Neuronal stem cell (in vitro differentiated cells): ENCODE results near the gene IGF2BP3.
"Not testable (repeated sequence)": the region's sequence is repeated elsewhere in the genome, so short reads cannot be mapped to it uniquely, and the experiment has no call there.

Experiments
- DNase-seq: peaks from one replicate; pipeline ENCODE4 v3.0.0-alpha.2; 2013; ENCODE audit warnings: low spot score
- H2AFZ ChIP-seq: one replicate; pipeline ENCODE4 v1.6.1; 2013; ENCODE audit warnings: mild to moderate bottlenecking, low read length, inconsistent platforms
- H2AK5ac ChIP-seq: 2 replicates; pipeline ENCODE4 v1.6.1; 2013; ENCODE audit warnings: low read depth, mild to moderate bottlenecking, inconsistent platforms, low read length, moderate library complexity, mixed read lengths
- H2BK120ac ChIP-seq: 2 replicates; pipeline ENCODE4 v1.6.1; 2013; ENCODE audit warnings: low read depth, mild to moderate bottlenecking, inconsistent platforms, low read length, moderate library complexity, mixed read lengths
- H2BK12ac ChIP-seq: one replicate; pipeline ENCODE4 v1.6.1; 2013; ENCODE audit warnings: low read length, inconsistent platforms
- H2BK15ac ChIP-seq: 2 replicates; pipeline ENCODE4 v1.6.1; 2013; ENCODE audit warnings: mild to moderate bottlenecking, low read length, inconsistent platforms, mixed read lengths
- H2BK5ac ChIP-seq: one replicate; pipeline ENCODE4 v1.6.1; 2013; ENCODE audit warnings: inconsistent platforms, mild to moderate bottlenecking, low read length, moderate library complexity
- H3K14ac ChIP-seq: one replicate; pipeline ENCODE4 v1.6.1; 2013; ENCODE audit warnings: low read length, inconsistent platforms
- H3K18ac ChIP-seq: 2 replicates; pipeline ENCODE4 v1.6.1; 2013; ENCODE audit warnings: low read length, inconsistent platforms
- H3K23ac ChIP-seq: 2 replicates; pipeline ENCODE4 v1.6.1; 2013; ENCODE audit warnings: low read depth, mild to moderate bottlenecking, mixed read lengths, low read length, inconsistent platforms; ENCODE audit not compliant: poor library complexity
- H3K27ac ChIP-seq: replicated peaks from 3 replicates; pipeline ENCODE4 v1.5.1; 2013; ENCODE audit warnings: low read length, inconsistent platforms
- H3K27me3 ChIP-seq, 3 experiments: 2 replicates each; pipeline ENCODE4 v1.6.1; 2013; ENCODE audit warnings: low read length in 3 of 3, mild to moderate bottlenecking in 2 of 3, inconsistent platforms in 1 of 3, low read depth in 1 of 3, mixed read lengths in 1 of 3, moderate library complexity in 1 of 3; ENCODE audit not compliant: control insufficient read depth in 3 of 3, insufficient read depth in 3 of 3
- H3K36me3 ChIP-seq, 2 donors: replicated peaks in 1 of 2; 2 replicates each; pipeline ENCODE4 v1.6.1; 2013; ENCODE audit warnings: low read length in 2 of 2; ENCODE audit not compliant: control insufficient read depth in 2 of 2, insufficient read depth in 2 of 2
- H3K4ac ChIP-seq: 2 replicates; pipeline ENCODE4 v1.6.1; 2013; ENCODE audit warnings: inconsistent platforms, mild to moderate bottlenecking, low read length, moderate library complexity
- H3K4me1 ChIP-seq, 2 donors: 1 replicate in 1 of 2; 2 replicates in 1 of 2; pipeline ENCODE4 v1.6.1; 2013; ENCODE audit warnings: low read length in 2 of 2, low read depth in 1 of 2; ENCODE audit not compliant: control insufficient read depth in 2 of 2, insufficient read depth in 1 of 2
- H3K4me2 ChIP-seq: one replicate; pipeline ENCODE4 v1.6.1; 2013; ENCODE audit warnings: mild to moderate bottlenecking, low read length, inconsistent platforms; ENCODE audit not compliant: insufficient read depth, poor library complexity, severe bottlenecking
- H3K4me3 ChIP-seq, 2 donors: 2 replicates each; pipeline ENCODE4 v1.5.1; 2013; ENCODE audit warnings: low read length in 2 of 2, mild to moderate bottlenecking in 2 of 2, inconsistent platforms in 1 of 2, moderate library complexity in 1 of 2
- H3K79me1 ChIP-seq: one replicate; pipeline ENCODE4 v1.6.1; 2013; ENCODE audit warnings: low read depth, mild to moderate bottlenecking, inconsistent platforms, low read length, moderate library complexity
- H3K9ac ChIP-seq: one replicate; pipeline ENCODE4 v1.6.1; 2013; ENCODE audit warnings: mild to moderate bottlenecking, low read depth, low read length, inconsistent platforms; ENCODE audit not compliant: poor library complexity
- H3K9me3 ChIP-seq, 2 donors: replicated peaks in 1 of 2; 2 replicates each; pipeline versions ENCODE3 to v1.6.1; 2013; ENCODE audit warnings: low read length in 2 of 2, mild to moderate bottlenecking in 2 of 2, inconsistent platforms in 1 of 2, low read depth in 1 of 2, mixed read lengths in 1 of 2, moderate library complexity in 1 of 2; ENCODE audit not compliant: control insufficient read depth in 2 of 2, insufficient read depth in 1 of 2
- H4K8ac ChIP-seq: one replicate; pipeline ENCODE4 v1.6.1; 2013; ENCODE audit warnings: low read depth, mild to moderate bottlenecking, inconsistent platforms, low read length, moderate library complexity
- H4K91ac ChIP-seq: one replicate; pipeline ENCODE4 v1.6.1; 2013; ENCODE audit warnings: low read length, low read depth, mild to moderate bottlenecking, inconsistent platforms; ENCODE audit not compliant: poor library complexity
- WGBS, 2 donors: extraction: QIAGEN DNeasy Blood & Tissue Kit; methylation state at CpG; one replicate each; pipeline ENCODE4 v1.1.7; 2013; ENCODE audit warnings: missing lambda C conversion rate in 2 of 2, mixed read lengths in 1 of 2; ENCODE audit not compliant: insufficient read length in 2 of 2, insufficient replicate concordance in 1 of 2; ENCODE audit errors: extremely low coverage in 2 of 2; 5-methylcytosine and 5-hydroxymethylcytosine counted together

IGF2BP3 gene

DNA sequence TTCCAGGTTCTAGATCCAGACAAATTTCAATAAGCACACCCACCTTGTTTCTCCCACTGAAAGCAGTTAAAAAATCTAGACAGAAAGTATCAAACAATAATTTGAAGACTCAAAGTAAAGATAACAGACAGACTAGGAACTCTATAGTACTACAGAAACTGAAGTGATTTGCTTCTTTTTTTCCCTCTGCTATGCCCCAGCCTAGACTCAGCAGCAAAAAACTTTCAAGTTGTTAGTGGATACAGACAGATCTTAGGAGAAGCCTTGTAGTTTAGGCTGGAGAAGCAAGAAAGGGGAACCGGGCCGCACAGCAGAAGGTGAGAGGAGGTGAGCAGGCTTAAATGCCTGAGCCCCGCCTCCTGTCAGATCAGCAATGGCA lies 65.1 kb downstream of the IGF2BP3 start:
- no peak overlapping the region for H3K14ac ChIP-seq
- H3K18ac ChIP-seq, result no peak overlapping the region
- H3K9me3 ChIP-seq, result peaks cover 4 to 29% of the 10 kb centered on the region in 2 donors
- WGBS, 2 donors, result no CpG with 5 or more reads among the region's 3 CpGs
- no peak overlapping the region for H2BK5ac ChIP-seq
- H2BK15ac ChIP-seq, result no peak overlapping the region
- no peaks in the 10 kb centered on the region for H3K27me3 ChIP-seq
- DNase-seq, result no peak
- peaks cover 0 to 2% of the 10 kb centered on the region in 2 donors for H3K4me1 ChIP-seq
- H3K4me2 ChIP-seq, result no peak overlapping the region
- H4K8ac ChIP-seq, result no peak overlapping the region
- peaks cover 13 to 95% of the 10 kb centered on the region in 2 donors for H3K36me3 ChIP-seq
- no peak overlapping the region for H4K91ac ChIP-seq
- H3K23ac ChIP-seq, result no peak overlapping the region
- no peak overlapping the region for H2BK12ac ChIP-seq
- no peak overlapping the region for H3K4ac ChIP-seq
- no peak overlapping the region for H2AK5ac ChIP-seq
- H3K9ac ChIP-seq, result no peak overlapping the region
- H3K79me1 ChIP-seq, result peaks cover 5% of the 10 kb centered on the region
- H2AFZ ChIP-seq, result no peak overlapping the region
- H2BK120ac ChIP-seq, result no peak overlapping the region
- H3K27ac ChIP-seq, result no peak overlapping the region
- no peak overlapping the region for H3K4me3 ChIP-seq

- Histone ChIP-seq H3K27me3 (no peaks in the 10 kb centered on the region), H4K91ac (no peak overlapping the region), H3K36me3 (peaks cover 12 to 98% of the 10 kb centered on the region in 2 donors), H3K9me3 (peaks cover 3 to 28% of the 10 kb centered on the region in 2 donors), H3K4me2 (no peak overlapping the region), H2BK5ac (no peak overlapping the region), H2BK120ac (no peak overlapping the region), H3K27ac (no peak overlapping the region), H2AFZ (no peak overlapping the region), H4K8ac (no peak overlapping the region), H3K23ac (no peak overlapping the region), H2AK5ac (no peak overlapping the region), H2BK12ac (no peak overlapping the region), H3K4ac (no peak overlapping the region), H3K4me1 (peaks cover 0 to 2% of the 10 kb centered on the region in 2 donors), H3K18ac (no peak overlapping the region), H3K79me1 (peaks cover 5% of the 10 kb centered on the region), H2BK15ac (no peak overlapping the region), H3K9ac (no peak overlapping the region), H3K4me3 (no peak overlapping the region), H3K14ac (no peak overlapping the region)
- no CpG with 5 or more reads among the region's 3 CpGs for WGBS, 2 donors
- DNase-seq, result no peak
Measured at GRCh38 chr7:23404546-23405239, 65.6 kb downstream of the IGF2BP3 start.

- Histone ChIP-seq H2AK5ac (no peak overlapping the region), H4K91ac (no peak overlapping the region), H3K4me2 (no peak overlapping the region), H3K27me3 (no peaks in the 10 kb centered on the region), H2BK120ac (no peak overlapping the region), H3K14ac (no peak overlapping the region), H2BK15ac (no peak overlapping the region), H3K27ac (no peak overlapping the region), H3K9me3 (peaks cover 2 to 22% of the 10 kb centered on the region in 2 donors), H3K9ac (no peak overlapping the region), H2BK5ac (no peak overlapping the region), H3K36me3 (peaks cover 11 to 96% of the 10 kb centered on the region in 2 donors), H3K18ac (no peak overlapping the region), H2AFZ (no peak overlapping the region), H3K4ac (no peak overlapping the region), H2BK12ac (no peak overlapping the region), H4K8ac (no peak overlapping the region), H3K23ac (no peak overlapping the region), H3K4me1 (peaks cover 0 to 2% of the 10 kb centered on the region in 2 donors), H3K79me1 (peaks cover 4% of the 10 kb centered on the region), H3K4me3 (no peak overlapping the region)
- no CpG with 5 or more reads among the region's 5 CpGs for WGBS, 2 donors
- no peak for DNase-seq
Measured at GRCh38 chr7:23403970-23404369, 66.3 kb downstream of the IGF2BP3 start.

DNA sequence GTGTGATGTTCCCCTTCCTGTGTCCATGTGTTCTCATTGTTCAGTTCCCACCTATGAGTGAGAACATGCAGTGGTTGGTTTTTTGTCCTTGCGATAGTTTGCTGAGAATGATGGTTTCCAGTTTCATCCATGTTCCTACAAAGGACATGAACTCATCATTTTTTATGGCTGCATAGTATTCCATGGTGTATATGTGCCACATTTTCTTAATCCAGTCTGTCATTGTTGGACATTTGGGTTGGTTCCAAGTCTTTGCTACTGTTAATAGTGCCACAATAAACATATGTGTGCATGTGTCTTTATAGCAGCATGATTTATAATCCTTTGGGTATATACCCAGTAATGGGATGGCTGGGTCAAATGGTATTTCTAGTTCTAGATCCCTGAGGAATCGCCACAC lies 72.2 kb downstream of the IGF2BP3 start:
- H3K27ac ChIP-seq, H3K23ac ChIP-seq, H2BK5ac ChIP-seq, H4K8ac ChIP-seq, H2BK120ac ChIP-seq, H3K9me3 ChIP-seq, H3K27me3 ChIP-seq, H2BK15ac ChIP-seq, H2AK5ac ChIP-seq, H3K4me1 ChIP-seq, H2BK12ac ChIP-seq, H3K4ac ChIP-seq, H3K18ac ChIP-seq, H3K4me2 ChIP-seq, H3K9ac ChIP-seq, H3K14ac ChIP-seq, H3K79me1 ChIP-seq, H4K91ac ChIP-seq, H3K4me3 ChIP-seq, H2AFZ ChIP-seq, DNase-seq: not testable (repeated sequence)
- WGBS, 2 donors, result no CpG with 5 or more reads among the region's 2 CpGs
- peaks cover 5 to 84% of the 10 kb centered on the region in 2 donors for H3K36me3 ChIP-seq
